Measurements from ENCODE around the gene IL6R.
"Not testable (repeated sequence)": the region's sequence is repeated elsewhere in the genome, so short reads cannot be mapped to it uniquely, and the experiment has no call there.

IL6R gene

DNA sequence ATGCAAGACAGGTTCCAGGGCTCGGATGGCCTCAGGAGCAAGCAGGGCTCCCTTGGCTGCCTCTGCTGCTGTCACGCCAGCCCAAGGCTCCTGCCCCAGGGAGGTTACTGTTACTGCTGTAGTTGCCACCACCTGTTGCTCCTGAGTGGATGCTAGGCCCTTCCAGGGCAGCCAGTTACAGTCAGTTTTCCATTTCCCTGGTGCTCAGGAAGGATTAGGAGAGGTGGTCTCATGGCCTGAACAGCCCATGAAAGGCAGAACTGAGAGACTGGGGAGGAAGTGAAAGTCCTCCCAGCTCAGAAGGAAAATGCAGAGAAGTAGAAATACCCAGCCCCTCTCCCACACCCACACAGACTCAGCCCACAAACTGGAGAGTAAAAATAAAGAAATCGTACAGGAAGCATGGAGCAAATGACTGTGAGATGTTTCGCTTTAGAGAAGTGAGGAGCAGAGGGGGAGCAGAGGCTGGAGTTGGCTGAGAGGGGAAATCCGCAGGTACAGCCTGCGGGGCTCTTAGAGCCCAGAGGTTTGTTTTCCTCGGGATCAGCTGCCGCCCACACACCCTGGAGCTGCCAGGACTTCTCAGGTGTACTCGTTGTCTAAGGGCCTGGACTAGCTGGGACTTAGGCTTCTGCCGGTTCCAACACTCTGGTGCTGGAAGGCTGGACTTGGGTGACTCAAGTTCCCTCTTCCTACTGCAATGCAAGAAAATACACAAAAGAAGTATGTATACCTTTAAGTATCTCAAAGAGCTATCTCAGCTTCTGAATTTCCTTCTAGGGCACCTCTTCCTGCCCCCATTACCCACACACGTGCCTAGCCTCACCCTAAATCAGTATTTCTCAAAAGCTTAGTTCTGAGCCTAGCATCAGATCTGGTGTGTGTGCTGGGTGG lies 2.3 kb downstream of the IL6R start:
- no peak for DNase-seq

- DNase-seq: no peak
These were observed 3.1 kb downstream of the IL6R start for GRCh38 chr1:154408174-154408777.

GRCh38 chr1:154410185-154410827 lies 5.2 kb downstream of the IL6R start:
- DNase-seq: no peak

- no peak for DNase-seq
These were observed 6.4 kb downstream of the IL6R start for GRCh38 chr1:154411525-154411924.

GRCh38 chr1:154413177-154413783 lies 8.1 kb downstream of the IL6R start:
- DNase-seq: no peak

DNA sequence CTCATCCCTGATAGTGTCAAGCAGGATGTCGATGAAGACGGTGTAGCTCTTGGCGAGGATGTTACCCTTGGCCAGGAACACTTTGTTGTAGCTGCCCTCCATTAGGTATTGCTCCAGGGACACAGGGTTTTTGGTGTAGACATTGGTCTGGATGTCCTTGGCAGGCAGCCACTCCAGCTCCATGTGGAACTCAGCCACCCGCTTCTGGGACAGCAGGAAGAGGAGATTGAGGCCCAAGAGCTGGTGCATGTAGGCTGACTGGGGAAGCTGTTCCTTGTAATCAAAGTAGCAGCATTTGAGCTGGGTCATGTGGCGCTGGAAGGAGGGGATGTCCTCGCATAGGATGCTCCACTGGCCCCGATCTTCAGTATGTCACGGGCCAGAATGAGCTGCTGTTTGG lies 9.5 kb downstream of the IL6R start:
- no peak for DNase-seq

DNA sequence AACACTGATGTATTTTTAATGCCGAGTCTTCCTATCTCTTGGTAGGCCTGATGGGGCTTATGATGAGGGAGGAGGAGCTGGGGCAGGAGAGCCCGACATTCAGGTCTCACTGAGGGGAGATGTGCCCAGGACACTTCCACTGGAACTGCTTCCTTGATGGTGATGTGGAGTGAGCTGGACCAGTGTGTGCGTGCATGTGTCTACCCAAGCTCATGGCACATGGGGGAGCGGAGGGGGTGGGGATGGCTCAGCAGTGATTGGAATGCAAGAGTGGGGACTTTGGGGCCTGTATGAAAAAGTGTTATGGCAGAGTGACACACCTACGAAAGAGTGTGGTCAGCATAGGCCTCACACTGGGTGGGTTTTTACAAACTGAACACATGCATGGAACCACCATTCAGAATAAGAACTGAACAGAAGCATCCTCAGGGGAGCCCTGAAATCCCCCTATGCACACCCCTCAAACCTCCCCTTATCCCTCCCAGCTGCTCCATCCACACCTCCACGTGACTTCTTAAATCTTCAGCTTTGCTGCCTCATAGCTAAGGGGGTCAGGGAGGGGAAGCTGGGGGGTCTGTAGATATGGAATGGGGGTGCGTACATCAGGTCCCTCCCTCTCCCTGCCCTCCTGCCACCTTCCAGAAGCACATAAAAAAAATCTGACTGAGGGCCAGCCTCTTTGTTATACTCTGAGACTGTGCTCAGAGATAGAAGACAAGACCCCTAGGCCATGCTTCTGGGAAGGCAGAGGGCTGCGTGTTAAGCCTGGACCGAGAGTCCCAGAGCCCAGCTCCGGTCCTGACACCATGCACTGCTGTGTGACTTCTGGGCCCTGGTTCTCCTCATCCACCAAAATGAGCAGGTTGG lies 11.6 kb downstream of the IL6R start:
- DNase-seq: no peak

DNA sequence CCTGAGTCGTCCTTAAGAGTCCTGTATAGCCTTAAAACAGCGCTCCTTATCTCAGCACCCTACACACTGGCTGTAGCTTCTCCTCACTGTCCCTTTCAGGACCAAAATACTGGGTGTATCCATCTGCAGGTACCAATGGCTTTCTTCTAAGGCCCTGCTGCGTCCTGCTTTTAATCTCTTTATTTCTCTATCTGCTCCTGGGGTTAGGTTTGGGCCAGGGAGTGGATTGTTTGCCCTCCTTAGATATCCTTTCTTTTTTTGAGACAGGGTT lies 12.1 kb downstream of the IL6R start:
- no peak for DNase-seq

DNA sequence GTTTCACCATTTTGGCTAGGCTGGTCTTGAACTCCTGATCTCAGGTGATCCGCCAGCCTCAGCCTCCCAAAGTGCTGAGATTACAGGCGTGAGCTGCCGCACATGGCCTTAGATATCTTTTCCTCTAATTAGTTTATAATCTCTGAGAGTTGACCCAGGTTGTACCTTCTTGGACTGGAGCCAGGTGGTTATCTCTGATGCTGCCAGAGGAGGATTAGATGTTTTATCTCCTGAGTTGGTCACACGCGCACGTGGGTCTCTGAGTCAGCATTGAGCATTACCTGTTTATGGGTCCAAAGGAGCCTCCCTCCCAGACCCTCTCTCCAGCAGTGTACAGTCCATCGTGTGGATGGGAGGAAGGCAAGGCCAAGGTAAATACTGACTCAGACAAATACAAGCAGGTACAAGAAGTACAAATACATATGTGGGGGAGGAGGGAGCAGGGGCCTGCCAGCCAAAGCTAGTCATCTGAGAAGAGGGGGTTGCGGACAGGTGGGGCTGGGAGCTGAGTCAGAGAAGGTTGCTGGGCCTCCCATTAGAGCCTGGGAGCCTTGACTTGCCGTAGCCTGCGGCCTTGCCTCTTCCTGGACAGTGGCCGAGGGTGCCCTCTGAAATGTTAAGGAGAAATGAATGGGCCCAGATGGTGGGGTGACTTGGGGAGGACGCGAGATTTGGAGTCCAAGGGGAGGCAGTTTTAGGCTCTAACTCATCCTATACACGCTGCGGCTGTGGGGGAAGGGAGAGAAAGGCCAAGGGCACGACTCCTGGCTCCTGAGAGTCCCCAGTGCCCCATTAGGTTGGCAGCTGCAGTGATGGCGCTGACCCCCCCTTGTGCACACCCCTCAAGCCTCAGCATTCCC lies 13.1 kb downstream of the IL6R start:
- no peak for DNase-seq

DNA sequence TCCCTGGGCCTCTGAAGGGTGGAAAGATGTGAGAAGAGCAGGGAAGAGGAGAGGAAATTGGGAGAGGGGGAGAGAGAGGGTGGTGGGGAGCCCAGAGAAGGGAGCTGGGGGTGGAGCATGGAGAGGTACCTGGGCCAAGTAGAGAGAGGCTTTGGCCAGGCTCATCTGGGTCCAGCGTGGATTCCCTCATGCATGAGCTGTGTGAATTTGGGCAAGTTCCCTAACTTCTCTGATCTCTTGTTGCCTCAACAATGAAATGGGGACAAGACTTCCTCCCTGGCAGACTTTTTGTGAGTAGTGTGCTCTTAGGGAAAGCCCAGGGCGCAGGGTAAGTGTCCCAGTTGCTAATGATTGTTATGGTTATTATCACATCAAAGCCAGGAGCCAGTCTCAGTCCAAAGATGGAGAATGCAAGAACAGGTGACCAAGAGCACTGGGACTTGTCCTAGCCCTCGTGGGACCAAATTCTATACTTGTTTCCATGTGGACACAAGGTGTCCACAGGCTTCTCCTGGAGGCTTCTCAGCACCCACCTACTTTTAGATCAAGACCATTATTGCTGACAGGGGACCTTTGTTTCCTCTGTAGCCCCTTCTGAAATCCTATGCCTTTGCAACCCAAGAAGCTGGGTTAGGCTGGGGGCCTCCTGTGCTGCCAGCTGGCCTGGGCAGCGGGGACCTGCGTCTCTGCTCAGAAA lies 13.9 kb downstream of the IL6R start:
- no peak for DNase-seq

DNA sequence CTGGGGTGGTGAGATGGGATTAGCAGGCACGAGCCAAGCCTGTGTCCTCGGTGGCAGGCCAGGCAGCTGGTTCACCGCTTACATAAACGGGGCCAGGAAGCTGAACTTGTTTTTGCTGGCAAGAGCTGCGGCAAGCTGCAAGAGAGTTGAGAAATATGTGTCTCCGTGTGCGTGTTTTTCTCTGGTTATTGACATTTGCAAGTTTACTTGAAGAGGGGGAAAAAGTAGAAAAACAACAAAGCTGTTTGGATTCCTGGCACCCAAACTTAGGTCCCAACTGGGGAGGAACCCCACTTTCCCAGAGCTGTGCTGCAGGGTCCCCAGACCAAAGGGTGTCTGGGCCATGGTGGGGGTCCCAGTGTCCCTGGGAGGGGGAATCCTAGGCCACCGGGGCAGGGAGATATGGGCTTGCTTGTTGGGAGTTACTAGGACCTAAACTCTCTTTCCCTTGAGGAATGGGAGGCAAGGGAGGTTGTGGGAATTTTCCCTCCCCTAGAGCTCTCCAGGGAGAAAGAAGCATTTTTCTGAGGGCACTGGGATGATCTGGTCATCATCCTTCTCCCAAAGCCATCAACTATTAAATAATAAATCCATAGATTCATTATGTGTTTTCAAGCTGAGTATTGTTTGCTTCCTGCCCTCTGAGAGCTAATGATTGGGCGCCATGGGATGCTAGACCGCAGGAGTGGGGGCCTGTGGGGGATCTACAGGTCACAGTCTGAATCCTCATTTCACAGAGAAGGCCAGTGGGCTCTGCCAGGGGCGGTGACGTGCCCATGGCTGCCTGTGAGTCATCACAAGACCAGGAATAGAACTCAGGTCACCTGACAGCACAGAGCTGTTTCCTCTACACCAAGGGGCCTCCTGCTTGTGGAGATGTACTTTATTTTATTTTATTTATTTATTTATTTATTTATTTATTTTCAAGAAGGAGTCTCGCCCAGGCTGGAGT lies 14.8 kb downstream of the IL6R start:
- DNase-seq: peak; percentile 87

DNA sequence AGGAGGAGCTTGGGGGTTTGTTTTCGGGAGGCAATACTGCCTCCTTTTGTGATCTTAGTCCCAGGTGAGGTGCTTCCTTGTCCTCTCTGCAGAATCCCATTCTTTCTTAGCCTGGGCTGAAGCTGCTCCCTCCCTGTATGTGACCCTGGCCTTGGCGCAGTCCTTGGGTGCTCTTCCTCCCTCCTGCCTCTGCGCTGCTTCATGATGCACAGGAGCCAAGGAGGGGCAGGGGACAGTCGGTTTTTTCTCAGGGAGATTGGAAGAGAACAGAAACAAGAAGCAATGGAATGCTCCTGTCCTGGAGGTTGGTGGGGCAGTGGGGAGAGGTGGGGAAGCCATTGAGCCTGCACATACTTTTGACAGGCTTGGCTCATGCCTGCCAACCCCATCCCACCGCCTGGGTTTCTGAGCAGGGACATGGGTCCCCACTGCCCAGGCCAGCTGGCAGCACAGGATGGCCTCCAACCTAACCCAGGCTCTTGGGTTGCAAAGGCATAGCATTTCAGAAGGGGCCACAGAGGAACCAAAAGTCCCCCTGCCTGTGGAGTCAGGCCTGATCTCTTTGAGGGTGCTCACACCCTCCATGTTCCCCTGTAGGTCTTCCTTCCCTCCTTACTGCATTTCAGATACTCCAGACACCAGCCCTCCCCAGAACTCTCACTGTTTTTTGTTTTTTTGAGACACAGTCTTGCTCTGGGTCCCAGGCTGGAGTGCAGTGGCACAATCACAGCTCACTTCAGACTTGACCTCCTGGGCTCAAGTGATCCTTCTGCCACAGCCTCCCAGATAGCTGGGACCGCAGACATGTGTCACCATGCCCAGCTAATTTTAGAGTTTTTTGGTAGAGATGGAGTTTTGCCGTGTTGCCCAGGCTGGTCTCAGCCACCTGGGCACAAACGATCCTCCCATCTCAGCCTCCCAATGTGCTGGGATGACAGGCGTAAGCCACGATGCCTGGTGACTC lies 16.1 kb downstream of the IL6R start:
- no peak for DNase-seq

DNA sequence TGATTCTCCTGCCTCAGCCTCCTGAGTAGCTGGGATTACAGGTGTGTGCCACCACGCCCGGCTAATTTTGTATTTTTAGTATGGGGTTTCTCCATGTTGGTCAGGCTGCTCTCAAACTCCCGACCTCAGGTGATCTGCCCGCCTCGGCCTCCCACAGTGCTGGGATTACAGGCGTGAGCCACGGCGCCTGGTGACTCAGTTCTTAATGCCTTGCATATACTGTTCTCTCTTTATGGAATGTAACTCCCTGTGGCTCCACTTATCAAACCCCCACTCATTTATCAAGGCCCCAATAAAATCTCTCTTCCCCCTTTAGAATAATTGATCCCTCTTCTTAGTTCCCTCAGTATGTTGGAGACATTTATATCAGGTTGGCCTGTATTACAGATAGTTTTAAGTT lies 16.9 kb downstream of the IL6R start:
- not testable (repeated sequence) for DNase-seq

- DNase-seq: no peak
These were observed 17.4 kb downstream of the IL6R start for GRCh38 chr1:154422521-154422920.

- DNase-seq: no peak
These were observed 18.3 kb downstream of the IL6R start for GRCh38 chr1:154423304-154423987.

DNA sequence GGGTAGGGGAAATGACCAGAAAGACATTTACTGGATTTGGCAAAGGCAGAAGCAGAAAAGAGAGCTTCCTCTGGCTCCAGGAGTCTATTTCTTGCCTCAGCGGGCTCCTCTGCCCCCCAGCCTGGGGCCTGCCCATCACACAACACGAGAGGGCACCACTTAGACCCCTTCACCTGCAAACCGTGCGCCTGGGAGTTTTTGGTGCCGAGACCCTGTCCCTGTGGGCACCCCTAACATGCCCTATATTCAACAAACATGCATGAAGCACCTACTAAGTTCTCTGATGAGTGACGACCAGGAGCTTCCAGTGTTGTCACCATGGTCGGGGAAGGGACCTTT lies 18.8 kb downstream of the IL6R start:
- no peak for DNase-seq

DNA sequence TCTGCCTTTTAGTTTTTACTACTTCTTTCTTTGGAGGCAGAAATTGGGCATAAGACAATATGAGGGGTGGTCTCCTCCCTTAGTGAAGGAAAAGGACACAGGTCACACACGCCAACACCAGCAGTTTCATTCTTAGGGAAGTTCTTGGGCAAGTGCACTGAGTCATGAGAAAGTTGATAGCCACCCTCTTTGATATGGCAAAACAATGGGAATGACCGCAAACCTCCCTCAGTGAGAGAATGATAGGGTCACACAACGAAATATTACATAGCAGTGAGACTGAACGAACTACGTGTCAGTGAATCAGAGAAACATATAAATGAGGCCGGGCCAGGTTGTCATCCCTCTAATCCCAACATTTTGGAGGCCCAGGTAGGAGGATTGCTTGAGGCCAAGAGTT lies 20.0 kb downstream of the IL6R start:
- no peak for DNase-seq
